ENCODE measurements around the gene APOBEC3F.

DNA sequence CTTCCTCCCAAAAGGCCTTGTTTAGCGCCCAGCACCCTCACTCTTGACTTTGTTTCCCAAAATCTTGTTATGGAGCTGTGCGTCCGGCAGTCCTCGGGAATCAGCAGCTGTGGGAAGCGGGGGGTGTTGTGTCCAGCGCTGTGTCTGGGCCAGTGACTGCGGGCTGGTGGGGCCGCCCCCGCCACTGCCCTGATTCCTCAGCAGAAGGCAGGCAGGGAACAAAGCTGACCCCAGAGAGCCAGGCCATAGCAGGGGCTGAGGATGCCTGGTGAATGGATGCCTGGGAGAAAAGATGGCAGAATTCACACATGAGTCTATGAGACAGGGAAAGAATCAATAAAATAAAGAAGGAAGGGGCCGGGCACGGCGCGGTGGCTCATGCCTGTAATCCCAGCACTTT is 24.1 kb upstream of the APOBEC3F start:
- TF ChIP-seq, protein P1, sequence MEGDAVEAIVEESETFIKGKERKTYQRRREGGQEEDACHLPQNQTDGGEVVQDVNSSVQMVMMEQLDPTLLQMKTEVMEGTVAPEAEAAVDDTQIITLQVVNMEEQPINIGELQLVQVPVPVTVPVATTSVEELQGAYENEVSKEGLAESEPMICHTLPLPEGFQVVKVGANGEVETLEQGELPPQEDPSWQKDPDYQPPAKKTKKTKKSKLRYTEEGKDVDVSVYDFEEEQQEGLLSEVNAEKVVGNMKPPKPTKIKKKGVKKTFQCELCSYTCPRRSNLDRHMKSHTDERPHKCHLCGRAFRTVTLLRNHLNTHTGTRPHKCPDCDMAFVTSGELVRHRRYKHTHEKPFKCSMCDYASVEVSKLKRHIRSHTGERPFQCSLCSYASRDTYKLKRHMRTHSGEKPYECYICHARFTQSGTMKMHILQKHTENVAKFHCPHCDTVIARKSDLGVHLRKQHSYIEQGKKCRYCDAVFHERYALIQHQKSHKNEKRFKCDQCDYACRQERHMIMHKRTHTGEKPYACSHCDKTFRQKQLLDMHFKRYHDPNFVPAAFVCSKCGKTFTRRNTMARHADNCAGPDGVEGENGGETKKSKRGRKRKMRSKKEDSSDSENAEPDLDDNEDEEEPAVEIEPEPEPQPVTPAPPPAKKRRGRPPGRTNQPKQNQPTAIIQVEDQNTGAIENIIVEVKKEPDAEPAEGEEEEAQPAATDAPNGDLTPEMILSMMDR (conservative IDR thresholded peaks at IDR 0.05) = no peak
- TF ChIP-seq ZFX (IDR thresholded peaks at IDR 0.05) = no peak

Data from C4-2B (cell line).